HepG2 (cell line): Measurements from ENCODE around the gene COQ10B. TPM values are rescaled to one million over a fixed set of nuclear protein-coding genes. Genes with fewer than 3 reads are reported as not detected.

Experiments
- AGO1 ChIP-seq: fragments of 200-400 bp; formaldehyde crosslinking; IDR thresholded peaks from 2 replicates; pipeline ENCODE4 v1.6.1; 2017; ENCODE audit warnings: mild to moderate bottlenecking, low read depth, low read length, moderate library complexity; ENCODE audit not compliant: poor library complexity, severe bottlenecking
- ATF2 ChIP-seq: sonication (generic); formaldehyde crosslinking; IDR thresholded peaks from 2 replicates; pipeline ENCODE4 v1.4.0; 2020; ENCODE audit warnings: missing genetic modification reagents
- CENPT ChIP-seq: sonication (generic); formaldehyde crosslinking; IDR thresholded peaks from 2 replicates; pipeline ENCODE4 v1.8.0; 2022; ENCODE audit warnings: low read depth, mild to moderate bottlenecking, moderate library complexity, missing genetic modification reagents
- DNMT3B ChIP-seq: conservative IDR thresholded peaks from 2 replicates; pipeline ENCODE4 v1.6.1; 2016; ENCODE audit warnings: missing biosample characterization, control low read depth
- DRAP1 ChIP-seq: IDR thresholded peaks from 2 replicates; pipeline ENCODE4 v1.6.1; 2016; ENCODE audit warnings: missing genetic modification reagents, missing compliant biosample characterization
- GPBP1L1 ChIP-seq: sonication (generic); formaldehyde crosslinking; IDR thresholded peaks from 2 replicates; pipeline ENCODE4 v1.5.0; 2020; ENCODE audit warnings: mild to moderate bottlenecking, missing genetic modification reagents
- KLF9 ChIP-seq: IDR thresholded peaks from 2 replicates; pipeline ENCODE4 v1.6.1; 2016; ENCODE audit warnings: low read depth
- PLSCR1 ChIP-seq: sonication (generic); formaldehyde crosslinking; IDR thresholded peaks from 2 replicates; pipeline ENCODE4 v1.5.0; 2020; ENCODE audit warnings: missing genetic modification reagents, mild to moderate bottlenecking, borderline replicate concordance
- RNF2 ChIP-seq: fragments of 450-650 bp; conservative IDR thresholded peaks from 2 replicates; pipeline ENCODE4 v1.6.1; 2016; ENCODE audit warnings: low read depth
- RNF219 ChIP-seq: sonication (generic); formaldehyde crosslinking; IDR thresholded peaks from 2 replicates; pipeline ENCODE4 v1.5.0; 2020; ENCODE audit warnings: mild to moderate bottlenecking, missing genetic modification reagents
- THYN1 ChIP-seq: sonication (generic); formaldehyde crosslinking; IDR thresholded peaks from 2 replicates; pipeline ENCODE4 v1.8.1; 2023; ENCODE audit warnings: low read depth, mild to moderate bottlenecking, moderate library complexity, missing genetic modification reagents, borderline replicate concordance
- XBP1 ChIP-seq: sonication (generic); formaldehyde crosslinking; IDR thresholded peaks from 2 replicates; pipeline ENCODE4 v1.5.0; 2020; ENCODE audit warnings: missing genetic modification reagents
- ZBTB3 ChIP-seq: sonication (generic); formaldehyde crosslinking; IDR thresholded peaks from 2 replicates; pipeline ENCODE4 v1.4.0; 2020; ENCODE audit warnings: low read depth, mild to moderate bottlenecking, moderate library complexity, missing genetic modification reagents, borderline replicate concordance
- ZFP36L2 ChIP-seq: sonication (generic); formaldehyde crosslinking; IDR thresholded peaks from 2 replicates; pipeline ENCODE4 v1.4.0; 2020; ENCODE audit warnings: missing genetic modification reagents
- ZNF253 ChIP-seq: sonication (generic); formaldehyde crosslinking; IDR thresholded peaks from 2 replicates; pipeline ENCODE4 v1.8.0; 2022; ENCODE audit warnings: mild to moderate bottlenecking, missing genetic modification reagents, borderline replicate concordance
- ZNF33A ChIP-seq: sonication (generic); formaldehyde crosslinking; IDR thresholded peaks from 2 replicates; pipeline ENCODE4 v1.5.1; 2020; ENCODE audit warnings: missing genetic modification reagents, mild to moderate bottlenecking, moderate library complexity, borderline replicate concordance
- ZNF430 ChIP-seq: sonication (generic); formaldehyde crosslinking; IDR thresholded peaks from 2 replicates; pipeline ENCODE4 v1.9.0; 2021; ENCODE audit warnings: mild to moderate bottlenecking, missing genetic modification reagents
- ZNF441 ChIP-seq: sonication (generic); formaldehyde crosslinking; IDR thresholded peaks from 2 replicates; pipeline ENCODE4 v1.7.0; 2021; ENCODE audit warnings: missing genetic modification reagents, borderline replicate concordance
- ZNF597 ChIP-seq: sonication (generic); formaldehyde crosslinking; IDR thresholded peaks from 2 replicates; pipeline ENCODE4 v1.5.0; 2020; ENCODE audit warnings: missing genetic modification reagents
- polyA plus RNA-seq, 8 experiments: library from polyadenylated mRNA; depleted of rRNA in 3 of 8; stranded (reverse) in 7 of 8; unstranded in 1 of 8; fragments of >200 nt; fragmentation: Illumina TruSeq in 4 of 8; extraction: Trizol in 4 of 8; gene quantifications; 2 replicates each; pipeline versions ENCODE4 v1.2.1 to v1.2.3, GENCODE V29; 2011 to 2016; ENCODE audit warnings: low read depth in 4 of 8, missing spikeins in 1 of 8, mixed read lengths in 1 of 8; ENCODE audit not compliant: insufficient read depth in 1 of 8
- total RNA-seq, 5 experiments: library from RNA; depleted of rRNA; stranded (reverse); fragments of >200 nt; fragmentation: Illumina TruSeq; extraction: Trizol; gene quantifications; 2 replicates each; pipeline ENCODE4 v1.2.3, GENCODE V29; 2016; ENCODE audit warnings: low read depth in 1 of 5

Gene COQ10B
- total and polyA plus RNA-seq, 2 of the 13 experiments (the other 11 are each of a cell fraction or from before 2014, with no cell fraction given) = 4.6 to 34.9 TPM

- TF ChIP-seq ZNF253 (CRISPR knock-in tag) = peak; percentile 95
- TF ChIP-seq AGO1 = peak; percentile 85
- TF ChIP-seq XBP1 = no peak; the same call in 1 of the 2 replicates
- no peak for TF ChIP-seq GPBP1L1 (CRISPR knock-in tag)
- no peak for TF ChIP-seq RNF219 (CRISPR knock-in tag)
- TF ChIP-seq ZNF441 = peak; percentile 90
- TF ChIP-seq ATF2 = peak; percentile 95
- peak; percentile 85 for TF ChIP-seq DRAP1 (CRISPR knock-in tag)
- TF ChIP-seq ZFP36L2 (CRISPR knock-in tag) = no peak; the same call in none of the 2 replicates
- TF ChIP-seq ZNF430 = peak; percentile 97
- TF ChIP-seq CENPT (CRISPR knock-in tag) = peak; percentile 98; the same call in 1 of the 2 replicates
- TF ChIP-seq THYN1 = peak; percentile 94; the same call in 1 of the 2 replicates
- TF ChIP-seq ZNF597 (CRISPR knock-in tag) = no peak
- no peak; the same call in 1 of the 2 replicates for TF ChIP-seq PLSCR1 (CRISPR knock-in tag)
- no peak; the same call in none of the 2 replicates for TF ChIP-seq ZNF33A (CRISPR knock-in tag)
- 0 out of 2 replicates have a peak, but pooled peaks have one; percentile 98 for TF ChIP-seq DNMT3B (CRISPR knock-in tag)
- TF ChIP-seq ZBTB3 (CRISPR knock-in tag) = peak; percentile 75
- peak; percentile 98 for TF ChIP-seq KLF9
- peak; percentile 91 for TF ChIP-seq RNF2
Observed at GRCh38 chr2:197499594-197500502, 46.5 kb downstream of the COQ10B start, which contains the start of the genes HSPD1 and HSPE1 (continued).
